GM21390 (cell line): ENCODE results near the gene ZNF417.
"Not testable (repeated sequence)": the region's sequence is repeated elsewhere in the genome, so short reads cannot be mapped to it uniquely, and the experiment has no call there.

ENCODE experiments used
- ATAC-seq: cut with Tn5 transposase; IDR thresholded peaks from one replicate; pipeline ENCODE4 v1.9.1; 2021; ENCODE audit not compliant: unreplicated experiment

Gene ZNF417

GRCh38 chr19:57888107-57888559 is 28.3 kb downstream of the ZNF417 start:
- ATAC-seq: no peak

DNA sequence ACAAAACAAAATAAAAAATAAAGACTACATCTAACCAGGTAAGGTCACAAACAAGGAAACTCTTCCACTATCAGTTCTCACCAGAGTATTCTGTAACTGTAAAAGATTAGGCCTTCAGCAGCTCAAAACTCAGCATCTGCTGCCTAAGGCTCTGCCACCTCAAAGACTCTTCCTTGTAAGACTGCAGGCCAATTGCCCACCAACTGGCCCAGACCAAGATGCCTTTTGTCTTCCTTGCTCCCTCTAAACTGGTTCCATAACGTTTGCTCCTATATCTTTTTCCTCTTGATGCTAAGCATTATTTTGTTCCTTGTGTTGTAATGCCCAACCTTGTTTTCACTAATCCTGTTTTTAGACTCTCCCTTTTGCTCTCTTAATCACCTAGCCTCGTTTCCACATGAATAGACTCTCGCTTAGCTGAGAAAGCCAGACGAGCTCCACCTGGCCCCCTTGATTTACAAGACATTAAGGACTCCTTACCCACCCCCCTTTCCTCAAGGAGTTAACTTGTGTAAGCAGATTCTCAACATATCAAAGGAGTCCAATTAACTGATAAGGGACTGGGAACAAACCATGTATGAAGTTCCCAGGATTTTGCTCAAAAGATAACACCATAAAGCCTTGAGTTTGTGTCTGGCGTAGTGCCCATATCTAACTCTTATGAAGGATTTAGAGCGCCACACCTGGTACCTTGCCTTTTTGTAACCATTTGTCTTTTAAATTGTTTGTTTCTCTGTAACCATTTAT is 29.0 kb downstream of the ZNF417 start:
- no peak for ATAC-seq

- no peak for ATAC-seq
These were observed 30.3 kb downstream of the ZNF417 start for GRCh38 chr19:57886046-57886445.

- not testable (repeated sequence) for ATAC-seq
These were observed 42.3 kb downstream of the ZNF417 start for GRCh38 chr19:57873883-57874799.

DNA sequence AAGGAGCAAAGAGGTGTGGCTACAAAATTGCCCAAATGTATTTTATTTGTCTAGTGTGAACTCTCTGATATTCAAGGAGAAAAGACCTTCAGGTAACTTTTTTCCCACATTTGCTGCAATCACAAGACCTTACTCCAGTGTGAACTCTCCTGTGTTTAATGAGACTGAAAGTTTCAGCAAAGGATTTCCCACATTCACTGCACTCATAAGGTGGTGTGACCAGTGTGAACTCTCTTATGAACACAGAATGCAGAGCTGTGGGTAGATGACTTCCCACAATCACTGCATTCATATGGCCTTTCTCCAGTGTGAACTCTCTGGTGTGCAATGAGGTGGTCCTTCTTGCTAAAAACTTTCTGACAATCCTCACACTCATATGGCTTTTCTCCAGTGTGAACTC is 43.9 kb downstream of the ZNF417 start:
- no peak for ATAC-seq

DNA sequence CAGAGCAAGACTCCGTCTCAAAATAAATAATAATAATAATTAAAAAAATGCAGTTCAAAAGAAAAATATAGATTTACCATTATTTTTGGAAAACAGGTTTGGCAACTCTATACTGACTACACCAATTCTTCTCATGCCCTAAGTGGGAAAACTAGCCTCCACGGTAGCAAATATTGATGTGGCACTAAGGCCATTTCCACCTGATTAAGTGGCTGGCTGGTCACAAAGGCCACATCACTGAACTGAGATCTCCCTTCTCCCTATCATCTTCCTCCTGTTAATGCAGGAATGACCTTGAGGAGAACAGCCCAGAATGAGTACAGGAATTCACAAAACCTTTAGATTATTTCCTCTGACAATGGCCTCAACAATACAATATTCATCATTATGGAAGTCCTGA is 46.2 kb downstream of the ZNF417 start:
- no peak for ATAC-seq

GRCh38 chr19:57869655-57870054 is 46.7 kb downstream of the ZNF417 start:
- not testable (repeated sequence) for ATAC-seq

GRCh38 chr19:57867868-57868492 is 48.4 kb downstream of the ZNF417 start:
- ATAC-seq: no peak
